D721Med (cell line): Measurements from ENCODE around the gene CDCP2.
"Not testable (repeated sequence)": the region's sequence is repeated elsewhere in the genome, so short reads cannot be mapped to it uniquely, and the experiment has no call there.

Experiments used
- DNase-seq: peaks from one replicate; pipeline ENCODE4 v3.0.0; 2011; ENCODE audit warnings: low spot score; ENCODE audit not compliant: insufficient read length
- FAIRE-seq: peaks from 2 replicates; lab custom pipeline; 2011; peaks lifted over from hg19 to GRCh38; lab: Jason Lieb, UNC
- CTCF ChIP-seq: IDR thresholded peaks from 2 replicates; pipeline ENCODE4 v1.5.1; 2012; ENCODE audit warnings: mild to moderate bottlenecking, control low read depth; ENCODE audit not compliant: insufficient read depth; ENCODE audit errors: missing control alignments

The CDCP2 gene

GRCh38 chr1:54103414-54103813 lies 49.4 kb downstream of the CDCP2 start:
- no peak for TF ChIP-seq CTCF
- DNase-seq (no peak), FAIRE-seq (no peak)

- no peak for TF ChIP-seq CTCF
- no peak for DNase-seq
- FAIRE-seq: no peak
Observed at GRCh38 chr1:54100500-54100899, 52.3 kb downstream of the CDCP2 start.

- DNase-seq: no peak
- no peak for FAIRE-seq
- TF ChIP-seq CTCF: no peak
Observed at GRCh38 chr1:54099061-54099610, 53.7 kb downstream of the CDCP2 start.

GRCh38 chr1:54096877-54097240 lies 55.9 kb downstream of the CDCP2 start:
- FAIRE-seq: no peak
- TF ChIP-seq CTCF: no peak
- DNase-seq: no peak

GRCh38 chr1:54096227-54096876 lies 56.4 kb downstream of the CDCP2 start:
- DNase-seq: no peak
- no peak for FAIRE-seq
- TF ChIP-seq CTCF: no peak

GRCh38 chr1:54095546-54096226 lies 57.1 kb downstream of the CDCP2 start:
- TF ChIP-seq CTCF: no peak
- DNase-seq: no peak
- FAIRE-seq: no peak

GRCh38 chr1:54094730-54095105 lies 58.1 kb downstream of the CDCP2 start:
- DNase-seq, FAIRE-seq: not testable (repeated sequence)
